Smooth muscle cell (in vitro differentiated cells): ENCODE results near the gene NUFIP2. TPM values are rescaled to one million over a fixed set of nuclear protein-coding genes. Genes with fewer than 3 reads are reported as not detected.

Experiments
- DNase-seq: peaks from one replicate; lab custom pipeline; 2025; ENCODE audit not compliant: unreplicated experiment; lab: John Stamatoyannopoulos, UW
- H2AFZ ChIP-seq: fragments of 200-600 bp; sonication (generic); 2 replicates; pipeline ENCODE4 v1.6.0; 2016; ENCODE audit warnings: antibody characterized with exemption, low read depth, mild to moderate bottlenecking
- H3F3A ChIP-seq: fragments of 200-600 bp; sonication (generic); 2 replicates; pipeline ENCODE4 v1.6.0; 2017; ENCODE audit warnings: antibody characterized with exemption, low read depth
- H3K27ac ChIP-seq: fragments of 200-600 bp; sonication (generic); 2 replicates; pipeline ENCODE4 v1.5.1; 2016; ENCODE audit warnings: low read depth, mild to moderate bottlenecking
- H3K27me3 ChIP-seq: fragments of 200-600 bp; sonication (generic); 2 replicates; pipeline ENCODE4 v1.6.1; 2016; ENCODE audit warnings: low read depth, mild to moderate bottlenecking
- H3K36me3 ChIP-seq: fragments of 200-600 bp; sonication (generic); 2 replicates; pipeline ENCODE4 v1.5.1; 2016; ENCODE audit warnings: low read depth
- H3K4me1 ChIP-seq: fragments of 200-600 bp; sonication (generic); 2 replicates; pipeline ENCODE4 v1.5.1; 2016; ENCODE audit warnings: low read depth
- H3K4me2 ChIP-seq: fragments of 200-600 bp; sonication (generic); 2 replicates; pipeline ENCODE4 v1.6.0; 2016; ENCODE audit warnings: mild to moderate bottlenecking
- H3K4me3 ChIP-seq: fragments of 200-600 bp; sonication (generic); 2 replicates; pipeline ENCODE4 v1.5.1; 2016; ENCODE audit warnings: mild to moderate bottlenecking
- H3K79me2 ChIP-seq: fragments of 200-600 bp; sonication (generic); 2 replicates; pipeline ENCODE4 v1.6.0; 2016; ENCODE audit warnings: low read depth, mild to moderate bottlenecking
- H3K9ac ChIP-seq: fragments of 200-600 bp; sonication (generic); 2 replicates; pipeline ENCODE4 v1.6.0; 2016; ENCODE audit warnings: low read depth
- H3K9me3 ChIP-seq: fragments of 200-600 bp; sonication (generic); replicated peaks from 2 replicates; pipeline ENCODE4 v1.5.1; 2016; ENCODE audit warnings: low read depth
- H4K20me1 ChIP-seq: fragments of 200-600 bp; sonication (generic); 2 replicates; pipeline ENCODE4 v1.6.0; 2016; ENCODE audit warnings: low read depth
- CTCF ChIP-seq: fragments of 200-600 bp; sonication (generic); IDR thresholded peaks from 2 replicates; pipeline ENCODE4 v1.5.1; 2017; ENCODE audit warnings: borderline replicate concordance, mild to moderate bottlenecking, antibody characterized with exemption; ENCODE audit not compliant: insufficient read depth, poor library complexity, severe bottlenecking
- WGBS: methylation state at CpG from one replicate; pipeline ENCODE4 v1.1.7; 2016; ENCODE audit warnings: low lambda C conversion rate; 5-methylcytosine and 5-hydroxymethylcytosine counted together
- polyA plus RNA-seq: library from polyadenylated mRNA; unstranded; fragments of >200 nt; fragmentation: Nextera tagmentation; extraction: Ambion mirVana; gene quantifications from 2 replicates; pipeline ENCODE4 v1.2.1, GENCODE V29; 2016
- total RNA-seq: library from RNA; depleted of rRNA; stranded (reverse); fragments of >200 nt; gene quantifications from 2 replicates; pipeline ENCODE4 v1.2.3, GENCODE V29; 2014

NUFIP2 gene
- total and polyA plus RNA-seq, 2 experiments from 2014 or later: 8.9 to 50.3 TPM

DNA sequence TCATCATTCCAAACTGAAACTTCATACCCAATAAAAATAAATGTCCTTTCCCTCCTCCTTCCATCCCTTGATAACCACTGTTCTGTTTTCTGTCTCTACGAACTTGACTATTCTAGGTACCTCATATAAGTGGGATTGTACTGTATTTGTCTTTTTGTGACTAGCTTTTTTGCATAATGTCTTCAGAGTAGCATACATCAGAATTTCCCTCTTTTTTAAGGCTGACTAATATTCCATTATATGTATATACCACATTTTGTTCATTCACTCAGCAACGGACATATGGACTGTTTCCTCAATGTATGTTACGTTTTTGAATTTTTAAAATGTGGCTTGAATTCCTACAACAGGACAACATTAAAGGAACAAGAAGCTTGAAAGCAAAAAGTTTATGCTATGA is 1.5 kb upstream of the NUFIP2 start:
- 93% methylated on average over 3 of the region's 3 CpGs for WGBS
- peaks cover 6% of the 10 kb centered on the region for H3F3A ChIP-seq
- H3K9ac ChIP-seq: no peak overlapping the region
- peaks cover 24% of the 10 kb centered on the region for H4K20me1 ChIP-seq
- no peak overlapping the region for H3K4me2 ChIP-seq
- H3K36me3 ChIP-seq: no peaks in the 10 kb centered on the region
- no peaks in the 10 kb centered on the region for H3K9me3 ChIP-seq
- no peak for TF ChIP-seq CTCF
- no peaks in the 10 kb centered on the region for H3K27me3 ChIP-seq
- H3K4me3 ChIP-seq: no peak overlapping the region
- no peak overlapping the region for H3K27ac ChIP-seq
- peaks cover 13% of the 10 kb centered on the region for H3K4me1 ChIP-seq
- no peak overlapping the region for H2AFZ ChIP-seq
- peaks cover 28% of the 10 kb centered on the region for H3K79me2 ChIP-seq
- no peak for DNase-seq

GRCh38 chr17:29294580-29294900 is 592 bp upstream of the NUFIP2 start:
- peaks cover 33% of the 10 kb centered on the region for H4K20me1 ChIP-seq
- H3K36me3 ChIP-seq: no peaks in the 10 kb centered on the region
- H3K9ac ChIP-seq: peak overlapping the region; percentile 85
- peaks cover 6% of the 10 kb centered on the region for H3F3A ChIP-seq
- no peaks in the 10 kb centered on the region for H3K9me3 ChIP-seq
- peaks cover 37% of the 10 kb centered on the region for H3K79me2 ChIP-seq
- H3K4me1 ChIP-seq: peaks cover 14% of the 10 kb centered on the region
- H3K27me3 ChIP-seq: no peaks in the 10 kb centered on the region
- peak overlapping the region; percentile 84 for H3K4me3 ChIP-seq
- peak overlapping the region; percentile 95 for H2AFZ ChIP-seq
- H3K27ac ChIP-seq: peak overlapping the region; percentile 93
- H3K4me2 ChIP-seq: peak overlapping the region; percentile 83
- DNase-seq: no peak
- WGBS: 6% methylated on average over 2 of the region's 2 CpGs
- TF ChIP-seq CTCF: no peak

DNA sequence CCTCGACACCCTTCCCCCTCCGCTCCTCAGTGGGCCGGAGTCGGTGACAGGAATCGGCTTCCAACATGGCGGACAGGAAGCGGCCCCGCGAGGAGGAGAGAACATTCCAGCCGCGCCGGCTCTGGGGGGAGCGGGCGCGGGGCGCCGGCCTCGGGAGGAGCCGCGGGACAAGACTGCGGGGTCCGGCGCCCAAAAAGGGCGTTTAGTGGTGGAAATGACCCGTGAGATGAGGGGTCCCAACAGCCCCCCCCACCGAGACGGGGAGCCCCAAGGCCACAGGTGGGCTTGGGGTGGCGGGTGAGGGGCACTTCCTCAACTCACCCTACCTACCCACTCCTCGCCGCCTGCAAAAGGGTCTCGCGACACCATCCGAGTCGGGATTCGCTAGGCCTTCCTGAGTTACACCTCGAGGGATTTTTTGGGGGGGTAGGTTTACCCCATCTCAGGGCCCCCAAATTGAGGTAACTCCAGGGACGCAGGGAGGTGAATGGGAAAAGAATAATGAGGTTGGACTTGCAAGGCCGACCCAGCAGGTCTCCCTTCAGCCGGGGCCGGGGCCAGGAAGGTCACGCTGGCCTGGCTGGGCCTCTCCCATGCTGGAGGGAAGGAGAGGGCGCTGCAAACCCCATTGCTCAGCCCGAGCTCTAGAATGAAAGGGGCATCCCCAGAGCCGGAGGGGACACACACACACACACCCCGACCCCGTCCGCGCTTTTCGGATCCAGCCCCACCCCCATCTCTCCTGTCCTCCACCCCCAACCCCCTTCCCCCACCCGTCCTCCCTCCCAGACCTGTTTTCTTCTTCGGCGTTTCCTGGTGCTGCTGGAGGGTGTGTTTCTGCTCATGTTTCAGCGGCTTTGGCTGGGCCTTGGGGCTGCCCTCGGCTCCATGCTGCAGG is 707 bp downstream of the NUFIP2 start:
- Histone ChIP-seq H3K36me3 (peaks cover 3% of the 10 kb centered on the region), H3F3A (peaks cover 9% of the 10 kb centered on the region), H3K4me2 (peak overlapping the region; percentile 86), H3K79me2 (peaks cover 50% of the 10 kb centered on the region), H3K4me1 (peaks cover 14% of the 10 kb centered on the region), H3K27me3 (no peaks in the 10 kb centered on the region), H3K4me3 (peak overlapping the region; percentile 84), H4K20me1 (peaks cover 46% of the 10 kb centered on the region), H3K9me3 (no peaks in the 10 kb centered on the region), H3K27ac (peak overlapping the region; percentile 89), H2AFZ (no peak overlapping the region), H3K9ac (peak overlapping the region; percentile 95)
- TF ChIP-seq CTCF: no peak
- no peak for DNase-seq
- under 1% methylated on average over 43 of the region's 54 CpGs for WGBS
